GM12873 (cell line): ENCODE results near the gene BMP10.

Experiments used
- TF ChIP-seq, protein P1 (sequence below): IDR thresholded peaks from 2 replicates; pipeline ENCODE4 v1.5.1; 2012; ENCODE audit warnings: low read depth, mild to moderate bottlenecking, moderate library complexity, low read length, control low read depth; ENCODE audit not compliant: insufficient read depth; ENCODE audit errors: missing control alignments

The BMP10 gene

DNA sequence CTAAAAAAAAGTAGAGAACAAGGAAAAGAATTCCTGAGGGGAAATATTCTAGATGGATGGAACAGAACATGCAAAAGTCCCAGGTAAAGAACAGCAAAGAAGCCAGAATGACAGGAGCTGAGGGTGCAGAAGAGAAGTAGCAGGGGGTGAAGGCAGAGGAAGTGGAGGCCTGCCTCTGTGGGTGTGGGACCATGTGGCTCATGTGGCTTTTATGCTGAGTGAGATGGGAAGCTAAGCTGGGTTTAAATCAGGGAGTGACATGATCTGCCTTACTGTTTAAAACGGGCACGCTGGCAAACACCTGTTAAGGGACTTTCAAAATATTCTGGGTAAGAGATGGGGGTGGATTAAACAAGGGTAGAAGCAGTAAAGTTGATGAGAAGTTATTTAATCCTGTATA lies 41.5 kb upstream of the BMP10 start:
- TF ChIP-seq, protein P1, sequence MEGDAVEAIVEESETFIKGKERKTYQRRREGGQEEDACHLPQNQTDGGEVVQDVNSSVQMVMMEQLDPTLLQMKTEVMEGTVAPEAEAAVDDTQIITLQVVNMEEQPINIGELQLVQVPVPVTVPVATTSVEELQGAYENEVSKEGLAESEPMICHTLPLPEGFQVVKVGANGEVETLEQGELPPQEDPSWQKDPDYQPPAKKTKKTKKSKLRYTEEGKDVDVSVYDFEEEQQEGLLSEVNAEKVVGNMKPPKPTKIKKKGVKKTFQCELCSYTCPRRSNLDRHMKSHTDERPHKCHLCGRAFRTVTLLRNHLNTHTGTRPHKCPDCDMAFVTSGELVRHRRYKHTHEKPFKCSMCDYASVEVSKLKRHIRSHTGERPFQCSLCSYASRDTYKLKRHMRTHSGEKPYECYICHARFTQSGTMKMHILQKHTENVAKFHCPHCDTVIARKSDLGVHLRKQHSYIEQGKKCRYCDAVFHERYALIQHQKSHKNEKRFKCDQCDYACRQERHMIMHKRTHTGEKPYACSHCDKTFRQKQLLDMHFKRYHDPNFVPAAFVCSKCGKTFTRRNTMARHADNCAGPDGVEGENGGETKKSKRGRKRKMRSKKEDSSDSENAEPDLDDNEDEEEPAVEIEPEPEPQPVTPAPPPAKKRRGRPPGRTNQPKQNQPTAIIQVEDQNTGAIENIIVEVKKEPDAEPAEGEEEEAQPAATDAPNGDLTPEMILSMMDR = no peak

DNA sequence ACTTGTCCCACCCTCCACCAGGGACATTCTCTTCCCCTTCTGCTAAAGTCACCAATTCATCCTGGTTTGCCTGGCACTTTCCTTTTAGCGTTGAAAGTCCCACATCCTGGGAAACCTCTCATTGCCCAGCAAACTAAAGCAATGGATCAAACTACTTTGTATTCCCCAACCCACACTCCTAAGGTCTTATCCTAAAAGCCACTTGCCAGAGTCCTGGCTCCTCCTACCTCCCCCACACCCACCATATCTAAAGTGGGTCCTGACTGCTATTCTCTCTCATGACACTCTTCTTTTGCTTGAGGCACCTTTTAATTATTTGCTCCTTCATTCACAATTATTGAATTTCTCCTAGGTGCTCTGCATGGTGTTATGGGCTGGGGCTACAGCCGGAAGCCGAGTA lies 40.9 kb upstream of the BMP10 start:
- TF ChIP-seq, protein P1 = no peak

- TF ChIP-seq, protein P1 = no peak
These were observed 40.5 kb upstream of the BMP10 start for GRCh38 chr2:68911709-68912108.

- TF ChIP-seq, protein P1 = no peak
These were observed 40.0 kb upstream of the BMP10 start for GRCh38 chr2:68911246-68911645.

DNA sequence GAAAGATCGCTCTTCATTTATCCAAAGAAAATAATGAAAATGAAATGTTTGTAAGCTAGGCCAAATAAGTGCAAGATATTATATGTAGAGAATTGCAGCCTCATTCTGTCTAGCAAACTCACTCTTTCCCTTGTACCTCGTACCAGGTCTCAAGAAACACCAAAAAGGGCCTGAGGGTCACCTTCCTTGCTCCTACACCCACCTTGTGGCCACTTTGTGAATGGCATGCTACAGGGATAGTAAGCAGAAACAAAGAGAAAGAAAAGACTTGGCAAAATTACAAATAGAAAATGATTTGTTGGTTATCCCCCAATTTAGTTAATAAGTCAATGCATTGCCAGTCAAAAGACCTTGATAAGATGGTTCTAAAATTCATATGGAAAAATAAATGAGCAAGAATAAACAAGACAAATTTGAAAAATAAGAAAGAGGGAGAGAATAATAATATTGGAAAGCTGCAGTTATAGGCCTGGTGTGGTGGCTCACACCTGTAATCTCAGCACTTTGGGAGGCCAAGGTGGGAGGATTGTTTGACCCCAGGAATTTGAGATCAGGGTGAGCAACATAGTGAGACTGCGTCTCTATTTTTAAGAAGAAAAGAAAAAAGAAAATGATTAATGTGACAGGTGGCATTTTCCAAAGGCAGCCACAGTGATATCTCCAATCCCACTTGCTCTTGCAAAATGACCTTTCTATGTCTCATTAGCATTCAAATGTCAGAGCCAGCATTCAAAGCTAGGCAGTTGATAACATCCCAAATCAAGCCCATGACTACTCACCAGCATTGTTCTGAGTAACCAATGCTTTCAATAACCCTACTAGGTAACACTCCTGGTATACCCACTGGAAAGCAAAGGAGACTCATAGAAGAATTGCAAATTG lies 38.8 kb upstream of the BMP10 start:
- TF ChIP-seq, protein P1 = peak; percentile 88

DNA sequence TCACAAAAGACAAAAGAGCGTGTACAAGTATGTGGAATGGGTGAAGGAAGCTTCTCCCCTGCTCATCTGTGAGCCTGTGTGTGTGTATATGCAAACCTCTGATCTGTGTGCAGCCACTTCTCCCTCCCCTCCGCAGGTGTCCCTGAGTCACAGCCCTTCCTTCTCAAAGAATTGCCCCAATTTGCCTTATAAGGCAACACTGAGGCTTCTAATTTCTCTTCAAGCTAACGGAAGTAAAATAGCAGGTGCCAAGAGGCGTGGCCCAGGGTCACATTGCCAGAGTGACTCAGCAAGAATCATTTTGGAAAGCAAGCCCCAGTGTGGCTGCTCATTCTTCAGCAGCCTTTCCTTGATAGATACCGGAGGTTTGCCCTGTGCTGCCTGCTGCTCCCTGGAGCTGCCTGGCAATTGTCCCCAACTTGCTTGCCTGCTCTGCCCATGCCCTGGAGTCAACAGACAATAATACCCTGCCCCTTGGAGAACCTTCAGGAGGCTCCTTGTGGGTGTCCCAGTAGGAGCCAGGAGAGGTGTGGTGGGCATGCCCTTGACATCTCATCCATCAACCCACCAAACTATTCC lies 37.3 kb upstream of the BMP10 start:
- TF ChIP-seq, protein P1 = no peak

DNA sequence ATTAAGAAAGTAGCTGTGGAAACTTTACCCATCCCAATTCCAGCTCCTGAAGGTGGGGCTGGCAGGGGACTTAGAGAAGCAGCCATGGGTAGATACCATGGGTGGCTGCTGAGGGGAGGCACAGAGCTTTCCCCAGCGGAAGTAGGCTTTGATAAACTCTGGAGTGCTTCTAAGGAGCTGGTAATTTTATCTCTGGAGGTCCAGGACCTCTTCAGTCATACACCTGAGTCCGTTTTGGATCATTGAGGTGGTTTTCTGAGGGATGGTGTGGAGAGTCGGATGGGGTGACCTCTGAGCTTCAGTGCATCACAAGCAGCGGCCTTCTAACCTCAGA lies 36.7 kb upstream of the BMP10 start:
- TF ChIP-seq, protein P1 = no peak
